ENCODE results near the gene TMEM61.

The TMEM61 gene

DNA sequence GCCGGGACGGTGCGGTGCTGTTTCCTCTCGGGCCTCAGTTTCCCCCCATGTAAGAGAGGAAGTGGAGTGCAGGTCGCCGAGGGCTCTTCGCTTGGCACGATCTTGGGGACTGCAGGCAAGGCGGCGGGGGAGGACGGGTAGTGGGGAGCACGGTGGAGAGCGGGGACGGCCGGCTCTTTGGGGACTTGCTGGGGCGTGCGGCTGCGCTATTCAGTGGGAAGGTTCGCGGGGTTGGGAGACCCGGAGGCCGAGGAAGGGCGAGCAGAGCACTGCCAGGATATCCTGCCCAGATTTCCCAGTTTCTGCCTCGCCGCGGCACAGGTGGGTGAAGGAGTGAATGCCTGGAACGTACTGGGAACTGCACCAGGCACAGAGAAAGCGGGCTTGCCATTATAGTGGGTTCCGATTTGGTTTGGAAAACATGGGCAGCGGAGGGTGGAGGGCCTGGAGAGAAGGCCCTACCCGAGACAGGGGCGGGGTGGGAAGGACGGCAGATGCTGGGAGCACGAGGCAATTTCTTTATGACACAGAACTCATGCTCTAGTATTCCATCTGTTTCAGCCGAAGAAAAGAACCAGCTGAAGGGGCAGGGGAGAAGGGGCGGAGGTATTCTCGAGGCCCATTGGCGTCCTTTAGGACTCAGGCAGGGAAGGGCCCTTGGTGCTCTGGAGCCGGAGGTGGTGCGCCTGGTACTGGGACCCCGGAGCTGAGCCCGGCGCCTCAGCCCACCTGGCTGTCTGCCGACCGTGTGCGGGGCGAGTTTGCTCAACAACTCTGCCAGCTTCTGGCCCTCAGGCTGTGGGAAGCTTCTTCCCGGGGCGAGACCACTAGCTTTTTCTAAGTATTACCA, 59.9 kb downstream of the TMEM61 start:
- DNase-seq: no peak

DNA sequence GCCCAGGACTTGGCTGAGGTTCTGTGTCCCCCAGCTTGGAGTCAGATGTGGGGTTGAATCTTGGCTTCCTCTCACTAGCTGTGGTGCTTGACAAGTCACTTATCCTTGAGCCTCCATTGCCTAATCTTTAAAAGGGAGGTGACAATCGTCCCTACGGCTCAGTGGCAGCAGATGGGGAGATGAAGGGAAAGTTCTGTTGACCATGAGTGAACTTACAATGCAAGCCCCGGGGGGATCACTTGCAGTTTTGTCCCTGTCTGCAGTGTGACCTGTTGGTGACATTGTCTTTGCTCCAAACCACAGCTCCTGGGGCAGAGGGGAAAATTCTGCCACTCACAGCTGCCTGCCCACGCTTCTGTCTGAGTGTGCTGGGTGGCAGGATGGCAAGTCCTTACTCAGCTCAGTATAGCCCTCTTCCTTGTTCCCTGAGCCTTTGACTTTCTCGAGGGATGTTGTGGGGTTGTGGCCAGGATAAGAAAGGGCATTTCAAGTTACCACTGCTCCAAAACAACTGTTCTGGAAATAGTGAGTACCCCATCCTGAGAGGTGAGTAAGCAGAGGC, 60.6 kb downstream of the TMEM61 start:
- no peak for DNase-seq

- no peak for DNase-seq
Observed at GRCh38 chr1:55041613-55042012, 61.2 kb downstream of the TMEM61 start.

Measured in CD4-positive, alpha-beta T cell treated with Interleukin-6 for 4 hours (primary cell).